Daoy (cell line): ENCODE data around the gene ROM1. TPM values are rescaled to one million over a fixed set of nuclear protein-coding genes. Genes with fewer than 3 reads are reported as not detected.
"Not testable (repeated sequence)": the region's sequence is repeated elsewhere in the genome, so short reads cannot be mapped to it uniquely, and the experiment has no call there.

Source experiments
- DNase-seq: peaks from one replicate; pipeline ENCODE4 v3.0.0-alpha.2; 2015; ENCODE audit warnings: low read depth
- total RNA-seq: library from RNA; depleted of rRNA; stranded (reverse); fragments of >200 nt; shearing (Covaris generic); gene quantifications from 2 replicates; pipeline ENCODE4 v1.2.3, GENCODE V29; 2014; rRNA removed

The ROM1 gene
- total RNA-seq, 1 experiment from 2014 or later, result 2.7 TPM

DNA sequence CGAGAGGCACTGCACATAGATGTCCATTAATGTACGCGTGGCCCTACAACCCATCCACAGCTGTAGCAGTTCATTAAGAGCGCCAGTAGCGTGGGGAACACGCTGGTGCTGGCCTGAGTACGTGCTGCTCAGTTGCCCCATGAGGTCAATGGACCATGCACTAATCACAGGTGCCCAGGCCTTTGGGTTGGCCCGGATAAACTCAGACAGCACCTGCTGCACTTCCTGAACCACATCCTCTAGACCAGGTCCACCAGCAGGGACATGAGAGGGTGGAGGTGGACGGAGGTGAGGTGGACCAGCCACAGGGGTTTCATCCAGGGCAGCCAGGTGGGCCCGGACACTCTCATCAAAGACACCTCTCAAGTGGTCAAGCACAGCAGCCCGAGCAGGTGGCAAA is 36.4 kb downstream of the ROM1 start:
- DNase-seq, result no peak

DNA sequence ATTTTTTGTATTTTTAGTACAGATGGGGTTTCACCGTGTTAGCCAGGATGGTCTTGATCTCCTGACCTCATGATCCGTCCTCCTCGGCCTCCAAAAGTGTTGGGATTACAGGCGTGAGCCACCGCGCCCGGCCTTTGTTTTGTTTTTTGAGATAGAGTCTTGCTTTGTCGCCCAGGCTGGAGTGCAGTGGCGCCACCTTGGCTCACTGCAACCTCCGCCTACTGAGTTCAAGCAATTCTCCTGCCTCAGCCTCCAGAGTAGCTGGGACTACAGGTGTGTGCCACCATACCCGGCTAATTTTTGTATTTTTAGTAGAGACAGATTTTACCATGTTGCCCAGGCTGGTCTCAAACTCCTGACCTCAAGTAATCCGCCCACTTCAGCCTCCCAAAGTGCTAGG is 37.2 kb downstream of the ROM1 start:
- not testable (repeated sequence) for DNase-seq

DNA sequence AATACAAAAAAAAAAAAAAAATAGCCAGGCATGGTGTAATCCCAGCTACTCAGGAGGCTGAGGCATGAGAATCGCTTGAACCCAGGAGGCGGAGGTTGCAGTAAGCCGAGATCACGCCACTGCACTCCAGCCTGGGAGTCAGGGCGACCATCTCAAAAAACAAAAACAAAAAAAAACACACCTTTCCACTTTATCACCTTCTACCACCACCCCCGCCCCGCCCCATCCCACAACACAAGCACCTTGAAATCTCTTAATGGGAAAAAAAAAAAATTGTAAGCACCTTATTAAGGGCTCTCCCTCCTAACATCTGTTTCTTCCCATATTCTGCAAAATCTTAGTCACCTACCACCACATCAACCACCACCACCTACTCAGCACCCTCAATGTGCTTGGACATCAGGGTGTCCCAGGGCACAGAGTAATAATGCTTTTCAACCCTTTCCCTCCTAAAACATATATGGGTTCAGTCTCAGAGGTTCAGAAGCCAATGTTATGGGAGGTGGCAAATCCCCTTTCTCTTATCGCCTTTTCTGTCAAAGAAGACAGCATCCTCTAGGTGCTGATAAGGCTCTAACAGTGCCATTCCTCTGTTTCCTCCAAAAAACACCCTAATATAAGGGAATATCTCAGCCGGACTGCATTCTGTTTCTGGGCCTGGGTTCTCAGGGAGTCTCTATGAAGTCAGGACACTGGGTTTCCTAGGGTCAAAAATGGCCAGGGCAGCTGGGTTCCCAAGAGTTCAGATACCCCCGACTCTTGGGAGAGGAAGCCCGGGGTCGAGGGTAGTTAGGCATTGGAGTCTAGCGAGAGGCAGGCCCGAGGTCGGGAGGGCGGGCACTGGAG is 39.3 kb downstream of the ROM1 start:
- DNase-seq, result no peak

DNA sequence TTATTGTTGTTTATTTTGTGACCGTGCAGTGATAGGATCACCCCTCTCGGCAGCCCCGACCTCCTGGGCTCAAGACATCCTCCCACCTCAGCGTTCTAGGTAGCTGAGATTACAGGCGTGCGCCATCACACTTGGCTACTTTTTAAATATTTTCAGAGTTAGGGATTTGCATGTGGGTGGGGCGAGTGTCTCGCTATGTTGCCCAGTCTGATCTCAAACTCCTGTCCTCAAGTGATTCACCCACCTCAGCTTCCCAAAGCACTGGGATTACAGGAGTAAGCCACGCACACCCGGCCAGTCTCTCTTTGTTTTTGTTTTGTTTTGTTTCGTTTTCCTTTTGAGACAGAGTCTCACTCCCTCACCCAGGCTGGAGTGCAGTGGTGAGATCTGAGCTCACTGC is 41.2 kb downstream of the ROM1 start:
- DNase-seq, result no peak

DNA sequence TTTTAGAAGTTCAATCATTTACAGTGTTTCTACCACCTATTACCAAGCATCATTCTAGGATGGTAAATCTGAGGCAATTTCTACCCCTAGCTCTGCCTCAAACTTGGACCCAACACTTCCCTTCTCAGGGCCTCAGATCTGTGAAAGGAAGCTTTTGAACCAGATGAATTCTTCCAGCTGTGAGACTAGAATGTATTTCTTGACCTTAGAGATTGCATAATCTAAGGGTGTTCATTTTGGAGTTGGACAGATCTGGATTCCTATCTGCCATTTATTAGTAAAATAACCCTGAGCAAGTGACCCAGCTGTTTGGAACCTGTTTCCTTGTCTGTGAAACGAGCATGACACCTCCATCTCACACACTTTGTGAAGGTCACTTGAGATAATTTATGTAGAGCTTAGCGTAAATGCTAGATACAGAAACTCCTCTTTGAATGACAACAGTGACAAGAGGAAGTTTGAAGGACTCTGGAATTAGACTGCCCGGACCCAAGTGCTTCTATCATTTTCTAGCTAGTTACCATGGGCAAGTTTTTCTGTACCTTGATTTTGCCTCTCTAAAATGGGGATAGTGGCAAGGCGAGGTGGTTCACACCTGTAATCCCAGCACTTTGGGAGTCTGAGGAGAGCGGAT is 43.9 kb downstream of the ROM1 start:
- no peak for DNase-seq

DNA sequence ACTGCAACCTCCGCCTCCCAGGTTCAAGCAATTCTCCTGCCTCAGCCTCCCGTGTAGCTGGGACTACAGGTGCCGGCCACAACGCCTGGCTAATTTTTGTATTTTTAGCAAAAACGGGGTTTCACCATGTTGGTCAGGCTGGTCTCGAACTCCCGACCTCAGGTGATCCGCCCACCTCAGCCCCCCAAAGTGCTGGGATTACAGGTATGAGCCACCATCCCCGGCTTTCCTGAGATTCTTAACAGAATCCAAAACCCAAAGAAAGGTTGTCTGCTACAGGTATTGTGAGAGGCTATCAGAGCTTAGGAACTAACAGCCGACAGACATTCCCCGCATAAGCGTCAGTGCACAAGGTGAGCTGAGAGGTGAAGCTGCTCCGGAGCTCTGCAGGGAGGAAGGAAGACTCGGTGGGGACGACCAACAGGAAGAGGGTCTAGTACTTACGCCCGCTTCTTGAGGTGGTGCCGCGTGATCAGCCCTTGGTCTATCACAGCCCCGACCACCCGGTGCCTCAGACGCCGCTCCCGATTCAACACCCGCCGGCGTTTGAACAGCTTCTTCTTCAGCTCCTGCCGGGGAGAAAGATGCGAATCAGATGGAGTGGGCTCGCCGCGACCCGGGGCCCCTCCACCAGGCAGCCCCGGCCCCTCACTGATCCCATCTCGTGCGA is 51.5 kb downstream of the ROM1 start:
- DNase-seq, result peak; percentile 67

Other genes starting within 250 kb of the ROM1 start
- not detected in 2 replicates for gene SCGB1A1, start 194.2 kb upstream of the ROM1 start, total RNA-seq
- 92.3 and 107 TPM in 2 replicates for gene AHNAK, start 66.5 kb upstream of the ROM1 start, total RNA-seq
- 1,694 and 1,735 TPM in 2 replicates for gene EEF1G, start 39.4 kb upstream of the ROM1 start, total RNA-seq
- 12.4 and 13.8 TPM in 2 replicates for gene TUT1, start 21.7 kb upstream of the ROM1 start, total RNA-seq
- 123 and 124 TPM in 2 replicates for gene MTA2, start 11.4 kb upstream of the ROM1 start, total RNA-seq
- 18.0 and 19.3 TPM in 2 replicates for gene EML3, start 482 bp upstream of the ROM1 start, total RNA-seq
- 15.0 and 17.9 TPM in 2 replicates for gene B3GAT3, start 8.7 kb downstream of the ROM1 start, total RNA-seq
- 128 and 165 TPM in 2 replicates for gene GANAB, start 33.4 kb downstream of the ROM1 start, total RNA-seq
- gene INTS5, start 40.0 kb downstream of the ROM1 start, total RNA-seq, result 15.4 TPM in 2 replicates
- gene C11orf98, start 52.0 kb downstream of the ROM1 start, total RNA-seq, result 86.3 and 116 TPM in 2 replicates
- 3.2 and 14.3 TPM in 2 replicates for gene CSKMT, start 52.1 kb downstream of the ROM1 start, total RNA-seq
- gene UQCC3, start 58.4 kb downstream of the ROM1 start, total RNA-seq, result 7.7 and 17.7 TPM in 2 replicates
- 4.9 and 6.0 TPM in 2 replicates for gene LBHD1, start 59.0 kb downstream of the ROM1 start, total RNA-seq
- gene UBXN1, start 65.8 kb downstream of the ROM1 start, total RNA-seq, result 132 and 157 TPM in 2 replicates
- gene LRRN4CL, start 76.3 kb downstream of the ROM1 start, total RNA-seq, result 0.98 TPM in 1 of 2 replicates, not detected in the other
- gene BSCL2, start 94.2 kb downstream of the ROM1 start, total RNA-seq, result 56.9 and 79.5 TPM in 2 replicates
- gene GNG3, start 94.4 kb downstream of the ROM1 start, total RNA-seq, result not detected in 2 replicates
- 6.8 and 8.2 TPM in 2 replicates for gene HNRNPUL2, start 114.2 kb downstream of the ROM1 start, total RNA-seq
- gene TTC9C, start 115.2 kb downstream of the ROM1 start, total RNA-seq, result 36.7 and 51.0 TPM in 2 replicates
- gene ZBTB3, start 140.9 kb downstream of the ROM1 start, total RNA-seq, result 9.2 and 11.7 TPM in 2 replicates
- gene POLR2G, start 148.3 kb downstream of the ROM1 start, total RNA-seq, result 94.5 and 97.1 TPM in 2 replicates
- gene TAF6L, start 158.1 kb downstream of the ROM1 start, total RNA-seq, result 18.3 and 27.4 TPM in 2 replicates
- 40.8 and 64.5 TPM in 2 replicates for gene TMEM179B, start 174.1 kb downstream of the ROM1 start, total RNA-seq
- 23.2 and 32.2 TPM in 2 replicates for gene TMEM223, start 178.7 kb downstream of the ROM1 start, total RNA-seq
- gene NXF1, start 192.2 kb downstream of the ROM1 start, total RNA-seq, result 28.4 and 29.3 TPM in 2 replicates
- gene STX5, start 218.8 kb downstream of the ROM1 start, total RNA-seq, result 26.0 and 28.2 TPM in 2 replicates
- gene TEX54, start 219.6 kb downstream of the ROM1 start, total RNA-seq, result not detected in 2 replicates
- 147 and 152 TPM in 2 replicates for gene WDR74, start 226.3 kb downstream of the ROM1 start, total RNA-seq